ENCODE data around the gene IFIT3. TPM values are rescaled to one million over a fixed set of nuclear protein-coding genes. Genes with fewer than 3 reads are reported as not detected.

IFIT3 gene
- polyA plus RNA-seq, 2 of the 4 experiments (the other 2 are of a cell fraction) = 1.5 to 2.1 TPM

- no peak for TF ChIP-seq CTCF (IDR thresholded peaks at IDR 0.05)
These were observed 46.3 kb downstream of the IFIT3 start (continued) for GRCh38 chr10:89373916-89374711.

- Histone ChIP-seq H3K4me1 (peaks cover 22% of the 10 kb centered on the region), H3K4me2 (peak overlapping the region; percentile 50; the same call in 2 of the 3 replicates), H3K4me3 (no peak overlapping the region), H3K27ac (peak overlapping the region; percentile 27 to 65; a peak in 5 of 6 replicates), H3K9me3 (no peaks in the 10 kb centered on the region)
- TF ChIP-seq ATOH8 (CRISPR knock-in tag; IDR thresholded peaks at IDR 0.05; ENCODE audit: low read depth) (no peak), HDAC2 (IDR thresholded peaks at IDR 0.05) (no peak), GATA3 (IDR thresholded peaks at IDR 0.05; ENCODE audit: borderline replicate concordance) (no peak), USF2 (IDR thresholded peaks at IDR 0.05) (no peak), CHD4 (IDR thresholded peaks at IDR 0.05; ENCODE audit: borderline replicate concordance) (no peak), TP53 (CRISPR knock-in tag; IDR thresholded peaks at IDR 0.05) (no peak), ZFP36 (IDR thresholded peaks at IDR 0.05; ENCODE audit: borderline replicate concordance, partially characterized antibody) (no peak)
- DNase-seq (ENCODE audit: low read depth in 1 of 2, low spot score in 1 of 2) (no peak), FAIRE-seq (no peak), ATAC-seq (peak; percentile 41 to 60; a peak in 4 of 6 replicates)
- CTCF ChIA-PET = interaction anchor here (1.1 to 1.3 kb wide), 2 partner anchors 102 to 157 kb away, joined by 3 read pairs; no protein-coding TSS in a partner anchor
- POLR2A ChIA-PET = no interaction called here
These were observed 46.9 kb downstream of the IFIT3 start for GRCh38 chr10:89374713-89375141.

GRCh38 chr10:89377705-89378637 lies 50.2 kb downstream of the IFIT3 start, which contains the start of gene IFIT1B:
Gene IFIT1B, plus strand, starts transcription at chr10:89378056. Its CDS starts 80 bp downstream, at chr10:89378136.
- no peak for FAIRE-seq
- no peak for DNase-seq (ENCODE audit: low read depth in 1 of 2, low spot score in 1 of 2)
- no peak for ATAC-seq
- CTCF ChIA-PET = interaction anchor here (0.8 to 1.5 kb wide), 6 partner anchors 8 to 161 kb away, joined by 3 to 5 read pairs (median 4); partner anchors contain the start of gene IFIT1
- no peak within 1 kb of the TSS for H3K4me2 ChIP-seq
- no peak within 1 kb of the TSS for H3K27ac ChIP-seq
- POLR2A ChIA-PET = no interaction called here
- no peaks in the 10 kb centered on the region for H3K9me3 ChIP-seq
- H3K4me1 ChIP-seq = peaks cover 18% of the 10 kb centered on the region
- WGBS (ENCODE audit: missing lambda C conversion rate) = 78% methylated on average over 5 of the region's 5 CpGs
- TF ChIP-seq ZFP36 (IDR thresholded peaks at IDR 0.05; ENCODE audit: borderline replicate concordance, partially characterized antibody) (no peak), POLR2AphosphoS2 (conservative IDR thresholded peaks at IDR 0.05; ENCODE audit: low read length) (no peak), TFCP2L1 (CRISPR knock-in tag; IDR thresholded peaks at IDR 0.05) (no peak), CBX2 (IDR thresholded peaks at IDR 0.05; ENCODE audit: borderline replicate concordance, low read depth) (no peak), NPAS2 (CRISPR knock-in tag; IDR thresholded peaks at IDR 0.05; ENCODE audit: borderline replicate concordance) (no peak), ATOH8 (CRISPR knock-in tag; IDR thresholded peaks at IDR 0.05; ENCODE audit: low read depth) (no peak), MAFK (IDR thresholded peaks at IDR 0.05; ENCODE audit: partially characterized antibody) (no peak), RFX5 (IDR thresholded peaks at IDR 0.05) (no peak), RCOR1 (IDR thresholded peaks at IDR 0.05; ENCODE audit: low read depth, low read length) (no peak), HEYL (CRISPR knock-in tag; IDR thresholded peaks at IDR 0.05) (no peak), ZNF302 (CRISPR knock-in tag; IDR thresholded peaks at IDR 0.05) (no peak)
- no peak within 1 kb of the TSS for H3K4me3 ChIP-seq

Data from A549 (cell line).